GM19240 (cell line): ENCODE measurements around the gene BMP6.

ENCODE experiments used
- DNase-seq: peaks from one replicate; pipeline ENCODE4 v3.0.0; 2011; ENCODE audit warnings: low spot score; ENCODE audit not compliant: insufficient read length

Gene BMP6

GRCh38 chr6:7902867-7903266 is 177.0 kb downstream of the BMP6 start:
- no peak for DNase-seq

- DNase-seq = no peak
These were observed 177.8 kb downstream of the BMP6 start for GRCh38 chr6:7903673-7904072.

- no peak for DNase-seq
These were observed 178.9 kb downstream of the BMP6 start for GRCh38 chr6:7904654-7905319.

- DNase-seq = no peak
These were observed 179.5 kb downstream of the BMP6 start for GRCh38 chr6:7905416-7905815.

- no peak for DNase-seq
These were observed 180.8 kb downstream of the BMP6 start for GRCh38 chr6:7906741-7907140.

- DNase-seq = no peak
These were observed 181.3 kb downstream of the BMP6 start for GRCh38 chr6:7907159-7907558.

- no peak for DNase-seq
These were observed 183.7 kb downstream of the BMP6 start for GRCh38 chr6:7909323-7910276.

GRCh38 chr6:7910298-7910653 is 184.4 kb downstream of the BMP6 start:
- DNase-seq = no peak

GRCh38 chr6:7910654-7911344 is 184.9 kb downstream of the BMP6 start, which contains the start of gene TXNDC5:
TXNDC5 (minus strand) TSS chr6:7910788; CDS start chr6:7910776, 12 bp downstream.
- peak; percentile 37 for DNase-seq

GRCh38 chr6:7911345-7911725 is 185.4 kb downstream of the BMP6 start:
- no peak for DNase-seq

GRCh38 chr6:7912024-7912423 is 186.1 kb downstream of the BMP6 start:
- DNase-seq = no peak

- no peak for DNase-seq
These were observed 187.0 kb downstream of the BMP6 start for GRCh38 chr6:7912736-7913517.

GRCh38 chr6:7914311-7914710 is 188.4 kb downstream of the BMP6 start:
- DNase-seq = no peak

- no peak for DNase-seq
These were observed 189.3 kb downstream of the BMP6 start for GRCh38 chr6:7914991-7915789.

GRCh38 chr6:7916959-7917358 is 191.1 kb downstream of the BMP6 start:
- DNase-seq = no peak

- DNase-seq = no peak
These were observed 191.8 kb downstream of the BMP6 start for GRCh38 chr6:7917729-7918128.

GRCh38 chr6:7918403-7918802 is 192.5 kb downstream of the BMP6 start:
- DNase-seq = no peak

GRCh38 chr6:7919871-7920270 is 194.0 kb downstream of the BMP6 start:
- no peak for DNase-seq

- no peak for DNase-seq
These were observed 194.5 kb downstream of the BMP6 start for GRCh38 chr6:7920425-7920824.

- no peak for DNase-seq
These were observed 195.1 kb downstream of the BMP6 start for GRCh38 chr6:7921046-7921445.
